Fibroblast of lung (primary cell): Measurements from ENCODE around the gene ZIM2. TPM values are rescaled to one million over a fixed set of nuclear protein-coding genes. Genes with fewer than 3 reads are reported as not detected.

Experiments
- DNase-seq, 2 donors: peaks; one replicate each; pipeline versions ENCODE4 v3.0.0 to v3.0.0-alpha.2; 2010; ENCODE audit warnings: low read depth in 2 of 2
- H2AFZ ChIP-seq: 2 replicates; pipeline ENCODE4 v1.5.1; 2012; ENCODE audit warnings: low read length, control low read depth, inconsistent platforms
- H3K27ac ChIP-seq: 2 replicates; pipeline ENCODE4 v1.5.1; 2011; ENCODE audit warnings: low read length, control low read depth; ENCODE audit not compliant: insufficient read depth
- H3K27me3 ChIP-seq: 2 replicates; pipeline ENCODE4 v1.5.1; 2011; ENCODE audit warnings: mild to moderate bottlenecking, low read length; ENCODE audit not compliant: control insufficient read depth, insufficient read depth
- H3K36me3 ChIP-seq: 2 replicates; pipeline ENCODE4 v1.5.1; 2011; ENCODE audit warnings: low read length; ENCODE audit not compliant: control insufficient read depth, insufficient read depth
- H3K4me1 ChIP-seq: 2 replicates; pipeline ENCODE4 v1.5.1; 2011; ENCODE audit warnings: low read length; ENCODE audit not compliant: control insufficient read depth, insufficient read depth; ENCODE audit errors: extremely low read depth
- H3K4me2 ChIP-seq: 2 replicates; pipeline ENCODE4 v1.5.1; 2011; ENCODE audit warnings: low read length, control low read depth; ENCODE audit not compliant: insufficient read depth; ENCODE audit errors: extremely low read depth
- H3K4me3 ChIP-seq, 4 experiments: fragments of 200-600 bp in 1 of 4; sonication (generic) in 1 of 4; replicated peaks in 1 of 4; 2 replicates each; pipeline ENCODE4 v1.5.1; 2011 to 2016; ENCODE audit warnings: low read length in 4 of 4, low read depth in 3 of 4, mild to moderate bottlenecking in 3 of 4, control low read depth in 2 of 4, inconsistent platforms in 1 of 4, mixed read lengths in 1 of 4; ENCODE audit not compliant: insufficient read depth in 1 of 4; ENCODE audit errors: control extremely low read depth in 1 of 4
- H3K79me2 ChIP-seq: 2 replicates; pipeline ENCODE4 v1.5.1; 2012; ENCODE audit warnings: mild to moderate bottlenecking, low read length, inconsistent platforms; ENCODE audit not compliant: control insufficient read depth, insufficient read depth
- H3K9ac ChIP-seq: 2 replicates; pipeline ENCODE4 v1.5.1; 2011; ENCODE audit warnings: mild to moderate bottlenecking, low read length, control low read depth; ENCODE audit not compliant: insufficient read depth
- H3K9me3 ChIP-seq: 2 replicates; pipeline ENCODE4 v1.5.1; 2012; ENCODE audit warnings: low read depth, low read length; ENCODE audit not compliant: control insufficient read depth, insufficient read depth
- H4K20me1 ChIP-seq: 2 replicates; pipeline ENCODE4 v1.5.1; 2011; ENCODE audit warnings: low read length; ENCODE audit not compliant: control insufficient read depth, insufficient read depth; ENCODE audit errors: extremely low read depth
- CTCF ChIP-seq, 2 donors: IDR thresholded peaks in 1 of 2; conservative IDR thresholded peaks in 1 of 2; 1 replicate in 1 of 2; 2 replicates in 1 of 2; pipeline ENCODE4 v1.5.1; 2011 to 2012; ENCODE audit warnings: low read length in 2 of 2, control low read depth in 1 of 2, inconsistent platforms in 1 of 2, low read depth in 1 of 2, mild to moderate bottlenecking in 1 of 2
- EZH2 ChIP-seq: IDR thresholded peaks from 2 replicates; pipeline ENCODE4 v1.5.1; 2012; ENCODE audit warnings: low read length, control low read depth, mild to moderate bottlenecking; ENCODE audit errors: missing control alignments
- polyA plus RNA-seq, 2 donors: library from polyadenylated mRNA; depleted of rRNA in 1 of 2; stranded (reverse) in 1 of 2; unstranded in 1 of 2; fragments of >200 nt; gene quantifications; 2 replicates each; pipeline ENCODE4 v1.2.1, GENCODE V29; 2011 to 2012; ENCODE audit warnings: missing spikeins in 1 of 2
- total RNA-seq: library from RNA; depleted of rRNA; stranded (reverse); fragments of >200 nt; gene quantifications from 2 replicates; pipeline ENCODE4 v1.2.1, GENCODE V29; 2014

Gene ZIM2
- total and polyA plus RNA-seq, 2 donors (not counting 1 experiment from before 2014, with no cell fraction given): not detected

GRCh38 chr19:56821209-56821608 is 19.3 kb downstream of the ZIM2 start:
- no peaks in the 10 kb centered on the region for H3K79me2 ChIP-seq
- H3K27ac ChIP-seq: no peak overlapping the region
- no peak for TF ChIP-seq EZH2
- no peak overlapping the region for H3K4me2 ChIP-seq
- H4K20me1 ChIP-seq: no peaks in the 10 kb centered on the region
- no peak overlapping the region for H3K9ac ChIP-seq
- no peaks in the 10 kb centered on the region for H3K9me3 ChIP-seq
- no peaks in the 10 kb centered on the region for H3K36me3 ChIP-seq
- H2AFZ ChIP-seq: no peak overlapping the region
- no peak for DNase-seq
- no peaks in the 10 kb centered on the region for H3K4me1 ChIP-seq
- no peak overlapping the region for H3K4me3 ChIP-seq
- no peaks in the 10 kb centered on the region for H3K27me3 ChIP-seq

GRCh38 chr19:56819166-56819565 is 21.4 kb downstream of the ZIM2 start:
- Histone ChIP-seq H3K27me3 (no peaks in the 10 kb centered on the region), H3K36me3 (no peaks in the 10 kb centered on the region), H3K9me3 (no peaks in the 10 kb centered on the region), H3K4me2 (no peak overlapping the region), H3K27ac (no peak overlapping the region), H3K9ac (no peak overlapping the region), H4K20me1 (no peaks in the 10 kb centered on the region), H3K4me1 (no peaks in the 10 kb centered on the region), H2AFZ (no peak overlapping the region), H3K4me3 (no peak overlapping the region), H3K79me2 (no peaks in the 10 kb centered on the region)
- TF ChIP-seq EZH2 (no peak), CTCF (conservative IDR thresholded peaks at IDR 0.05 in 1 of 2, IDR thresholded peaks at IDR 0.05 in 1 of 2; ENCODE audit: low read depth in 1 of 2, low read length in 2 of 2) (no peak)
- DNase-seq: no peak

- Histone ChIP-seq H3K9me3 (no peaks in the 10 kb centered on the region), H4K20me1 (no peaks in the 10 kb centered on the region), H3K27ac (no peak overlapping the region), H3K4me2 (no peak overlapping the region), H3K36me3 (no peaks in the 10 kb centered on the region), H3K9ac (no peak overlapping the region), H2AFZ (no peak overlapping the region), H3K79me2 (no peaks in the 10 kb centered on the region), H3K4me1 (no peaks in the 10 kb centered on the region), H3K27me3 (no peaks in the 10 kb centered on the region), H3K4me3 (no peak overlapping the region)
- TF ChIP-seq CTCF (conservative IDR thresholded peaks at IDR 0.05 in 1 of 2, IDR thresholded peaks at IDR 0.05 in 1 of 2; ENCODE audit: low read depth in 1 of 2, low read length in 2 of 2) (no peak), EZH2 (no peak)
- no peak for DNase-seq
Observed at GRCh38 chr19:56814656-56815055, 25.9 kb downstream of the ZIM2 start.
